ENCODE results near the gene CDK16.

DNA sequence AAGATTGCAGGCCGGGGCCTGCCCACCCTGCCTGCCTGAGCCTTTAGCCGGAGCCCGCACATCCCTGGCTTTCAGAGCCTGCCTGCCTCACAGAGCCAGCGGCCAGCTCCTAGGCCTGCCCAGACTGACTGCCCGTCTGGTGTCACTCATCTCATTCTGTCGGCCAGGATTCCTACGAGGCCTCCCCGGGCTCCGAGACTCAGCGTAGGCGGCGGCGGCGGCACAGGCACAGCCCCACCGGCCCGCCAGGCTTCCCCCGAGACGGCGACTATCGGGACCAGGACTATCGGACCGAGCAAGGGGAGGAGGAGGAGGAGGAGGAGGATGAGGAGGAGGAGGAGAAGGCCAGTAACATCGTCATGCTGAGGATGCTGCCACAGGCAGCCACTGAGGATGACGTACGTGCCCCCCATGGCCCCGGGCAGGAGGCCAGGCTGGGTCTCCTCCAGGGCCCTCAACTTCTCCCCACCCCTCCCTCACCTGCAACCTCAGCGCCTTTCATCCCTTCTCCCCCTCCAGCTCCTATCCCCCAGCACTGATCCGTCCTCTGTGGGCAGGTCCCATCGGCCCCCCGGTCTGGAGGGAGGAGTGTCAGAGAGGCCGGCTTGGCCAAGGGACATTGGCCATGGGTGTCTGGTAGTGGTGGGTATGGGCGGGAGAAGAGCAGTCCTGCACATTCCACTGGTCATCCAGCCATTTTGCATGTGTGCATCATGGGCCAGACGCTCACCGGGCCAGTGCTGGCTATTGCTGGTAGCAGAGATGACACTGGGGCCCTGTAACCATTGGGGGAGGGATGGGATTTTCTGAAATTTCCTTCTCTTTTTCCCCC lies 47.4 kb upstream of the CDK16 start:
- TF ChIP-seq, protein P1, sequence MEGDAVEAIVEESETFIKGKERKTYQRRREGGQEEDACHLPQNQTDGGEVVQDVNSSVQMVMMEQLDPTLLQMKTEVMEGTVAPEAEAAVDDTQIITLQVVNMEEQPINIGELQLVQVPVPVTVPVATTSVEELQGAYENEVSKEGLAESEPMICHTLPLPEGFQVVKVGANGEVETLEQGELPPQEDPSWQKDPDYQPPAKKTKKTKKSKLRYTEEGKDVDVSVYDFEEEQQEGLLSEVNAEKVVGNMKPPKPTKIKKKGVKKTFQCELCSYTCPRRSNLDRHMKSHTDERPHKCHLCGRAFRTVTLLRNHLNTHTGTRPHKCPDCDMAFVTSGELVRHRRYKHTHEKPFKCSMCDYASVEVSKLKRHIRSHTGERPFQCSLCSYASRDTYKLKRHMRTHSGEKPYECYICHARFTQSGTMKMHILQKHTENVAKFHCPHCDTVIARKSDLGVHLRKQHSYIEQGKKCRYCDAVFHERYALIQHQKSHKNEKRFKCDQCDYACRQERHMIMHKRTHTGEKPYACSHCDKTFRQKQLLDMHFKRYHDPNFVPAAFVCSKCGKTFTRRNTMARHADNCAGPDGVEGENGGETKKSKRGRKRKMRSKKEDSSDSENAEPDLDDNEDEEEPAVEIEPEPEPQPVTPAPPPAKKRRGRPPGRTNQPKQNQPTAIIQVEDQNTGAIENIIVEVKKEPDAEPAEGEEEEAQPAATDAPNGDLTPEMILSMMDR (conservative IDR thresholded peaks at IDR 0.05; ENCODE audit: low read depth, low read length), result no peak
- TF ChIP-seq EZH2 (IDR thresholded peaks at IDR 0.05; ENCODE audit: borderline replicate concordance, low read depth, low read length, poor library complexity, severe bottlenecking), result no peak
